Esophagus muscularis mucosa (tissue), 4 donors: ENCODE data around the gene PLXDC1. TPM values are rescaled to one million over a fixed set of nuclear protein-coding genes. Genes with fewer than 3 reads are reported as not detected.

Experiments
- DNase-seq: peaks from one replicate; pipeline ENCODE4 v3.0.0-alpha.2; 2017; ENCODE audit errors: extremely low spot score
- H3K27ac ChIP-seq, 4 donors: fragments of 200-600 bp; sonication (generic); replicated peaks in 1 of 4; 1 replicate in 3 of 4; 2 replicates in 1 of 4; pipeline ENCODE4 v1.5.1; 2016 to 2019; ENCODE audit warnings: mild to moderate bottlenecking in 1 of 4
- H3K27me3 ChIP-seq, 4 donors: fragments of 200-600 bp; sonication (generic); one replicate each; pipeline versions ENCODE4 v1.5.1 to v1.6.0; 2016 to 2019
- H3K36me3 ChIP-seq, 4 donors: fragments of 200-600 bp; sonication (generic); one replicate each; pipeline ENCODE4 v1.5.1; 2016 to 2019
- H3K4me1 ChIP-seq, 4 donors: fragments of 200-600 bp; sonication (generic); one replicate each; pipeline ENCODE4 v1.5.1; 2016 to 2019
- H3K4me3 ChIP-seq, 4 donors: fragments of 200-600 bp; sonication (generic); 1 replicate in 2 of 4; 2 replicates in 2 of 4; pipeline ENCODE4 v1.5.1; 2016 to 2019; ENCODE audit warnings: mild to moderate bottlenecking in 4 of 4, moderate library complexity in 1 of 4
- H3K9me3 ChIP-seq, 4 donors: fragments of 200-600 bp; sonication (generic); 1 replicate in 3 of 4; 2 replicates in 1 of 4; pipeline ENCODE4 v1.5.1; 2016 to 2019
- EP300 ChIP-seq: sonication (generic); formaldehyde crosslinking; IDR thresholded peaks from one replicate; pipeline ENCODE4 v1.6.1; 2017; ENCODE audit warnings: antibody characterized with exemption
- POLR2A ChIP-seq: fragments of 450-650 bp; IDR thresholded peaks from one replicate; pipeline ENCODE4 v1.6.1; 2017; ENCODE audit warnings: antibody characterized with exemption, moderate library complexity, mild to moderate bottlenecking, low read depth
- POLR2AphosphoS5 ChIP-seq, 2 donors: sonication (generic); formaldehyde crosslinking; IDR thresholded peaks; one replicate each; pipeline ENCODE4 v1.6.1; 2017; ENCODE audit warnings: antibody characterized with exemption in 2 of 2
- WGBS: methylation state at CpG from one replicate; pipeline ENCODE4 v1.1.5; 2018; 5-methylcytosine and 5-hydroxymethylcytosine counted together
- intact Hi-C: fragments of 100-400 bp; cut with DNase I; formaldehyde crosslinking; loops from one replicate; pipeline ENCODE4 v1.15.1; 2023
- total RNA-seq, 4 donors: library from RNA; depleted of rRNA; stranded (reverse); fragments of >200 nt; gene quantifications; one replicate each; pipeline versions ENCODE4 v1.1.0 to v1.2.1, GENCODE V29; 2016
- TF ChIP-seq, protein P1 (sequence below), 3 experiments: fragments of 200-600 bp in 2 of 3; fragments of 450-650 bp in 1 of 3; sonication (generic) in 2 of 3; IDR thresholded peaks; one replicate each; pipeline ENCODE4 v1.5.1; 2017 to 2019; ENCODE audit warnings: antibody characterized with exemption in 3 of 3, mild to moderate bottlenecking in 2 of 3, moderate library complexity in 1 of 3

PLXDC1 gene
- total RNA-seq, 4 donors from 2014 or later = 7.5 to 17.0 (median 11.0) TPM

DNA sequence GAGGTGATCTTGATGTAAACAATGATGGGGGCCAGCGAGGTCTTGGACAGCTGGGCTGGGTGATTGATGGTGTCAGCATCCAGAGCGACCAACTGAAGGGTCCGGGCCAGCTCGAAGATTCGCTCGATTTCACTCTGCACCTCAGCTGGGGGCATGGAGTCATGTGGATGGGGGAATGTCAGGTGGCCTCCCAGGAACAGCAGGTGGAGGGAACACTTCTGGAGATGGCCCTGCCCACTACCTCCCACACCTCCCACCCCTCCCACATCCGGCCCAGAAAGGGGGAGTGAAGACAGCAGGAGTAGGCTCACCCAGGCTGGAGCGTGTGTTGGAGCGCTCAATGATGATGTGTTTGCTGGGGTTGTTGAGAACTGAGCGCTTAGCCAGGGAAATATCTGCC, 32.3 kb upstream of the PLXDC1 start:
- intact Hi-C loops = no loop called here
- 85% methylated on average over 10 of the region's 10 CpGs for WGBS
- H3K9me3 ChIP-seq = no peaks in the 10 kb centered on the region
- no peak overlapping the region for H3K4me3 ChIP-seq
- no peaks in the 10 kb centered on the region for H3K27me3 ChIP-seq
- peaks cover 19 to 95% (median 78%) of the 10 kb centered on the region in 4 donors for H3K36me3 ChIP-seq
- no peak for TF ChIP-seq POLR2AphosphoS5 (IDR thresholded peaks at IDR 0.05)
- TF ChIP-seq POLR2A = no peak
- TF ChIP-seq EP300 = no peak
- TF ChIP-seq, protein P1, sequence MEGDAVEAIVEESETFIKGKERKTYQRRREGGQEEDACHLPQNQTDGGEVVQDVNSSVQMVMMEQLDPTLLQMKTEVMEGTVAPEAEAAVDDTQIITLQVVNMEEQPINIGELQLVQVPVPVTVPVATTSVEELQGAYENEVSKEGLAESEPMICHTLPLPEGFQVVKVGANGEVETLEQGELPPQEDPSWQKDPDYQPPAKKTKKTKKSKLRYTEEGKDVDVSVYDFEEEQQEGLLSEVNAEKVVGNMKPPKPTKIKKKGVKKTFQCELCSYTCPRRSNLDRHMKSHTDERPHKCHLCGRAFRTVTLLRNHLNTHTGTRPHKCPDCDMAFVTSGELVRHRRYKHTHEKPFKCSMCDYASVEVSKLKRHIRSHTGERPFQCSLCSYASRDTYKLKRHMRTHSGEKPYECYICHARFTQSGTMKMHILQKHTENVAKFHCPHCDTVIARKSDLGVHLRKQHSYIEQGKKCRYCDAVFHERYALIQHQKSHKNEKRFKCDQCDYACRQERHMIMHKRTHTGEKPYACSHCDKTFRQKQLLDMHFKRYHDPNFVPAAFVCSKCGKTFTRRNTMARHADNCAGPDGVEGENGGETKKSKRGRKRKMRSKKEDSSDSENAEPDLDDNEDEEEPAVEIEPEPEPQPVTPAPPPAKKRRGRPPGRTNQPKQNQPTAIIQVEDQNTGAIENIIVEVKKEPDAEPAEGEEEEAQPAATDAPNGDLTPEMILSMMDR (IDR thresholded peaks at IDR 0.05) = no peak
- H3K4me1 ChIP-seq = no peaks in the 10 kb centered on the region
- DNase-seq = no peak
- no peak overlapping the region for H3K27ac ChIP-seq

DNA sequence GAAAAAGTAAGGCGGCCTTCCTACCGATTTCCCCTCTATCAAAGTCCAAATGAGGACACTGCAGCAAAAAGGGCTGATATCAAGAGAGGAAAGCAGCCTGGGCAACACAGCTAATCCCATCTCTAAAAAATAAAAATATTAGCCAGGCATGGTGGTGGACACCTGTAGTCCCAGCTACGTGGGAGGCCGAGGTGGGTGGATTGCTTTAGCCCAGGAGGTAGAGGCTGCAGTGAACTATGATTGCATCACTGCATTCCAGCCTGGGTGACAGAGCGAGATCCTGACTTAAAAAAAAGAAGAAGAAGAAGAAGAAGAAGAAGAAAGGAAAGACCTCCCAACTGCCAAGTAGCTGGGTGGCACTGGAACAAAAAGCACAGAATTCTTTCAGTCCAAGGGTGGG, 31.6 kb upstream of the PLXDC1 start:
- intact Hi-C loops = no loop called here
- H3K4me3 ChIP-seq = no peak overlapping the region
- no peaks in the 10 kb centered on the region for H3K4me1 ChIP-seq
- no peaks in the 10 kb centered on the region for H3K9me3 ChIP-seq
- TF ChIP-seq POLR2A (no peak), EP300 (no peak), POLR2AphosphoS5 (IDR thresholded peaks at IDR 0.05) (no peak)
- TF ChIP-seq, protein P1 (IDR thresholded peaks at IDR 0.05) = no peak
- 84% methylated on average over 5 of the region's 5 CpGs for WGBS
- no peak for DNase-seq
- peaks cover 19 to 93% (median 72%) of the 10 kb centered on the region in 4 donors for H3K36me3 ChIP-seq
- no peak overlapping the region for H3K27ac ChIP-seq
- H3K27me3 ChIP-seq = no peaks in the 10 kb centered on the region

DNA sequence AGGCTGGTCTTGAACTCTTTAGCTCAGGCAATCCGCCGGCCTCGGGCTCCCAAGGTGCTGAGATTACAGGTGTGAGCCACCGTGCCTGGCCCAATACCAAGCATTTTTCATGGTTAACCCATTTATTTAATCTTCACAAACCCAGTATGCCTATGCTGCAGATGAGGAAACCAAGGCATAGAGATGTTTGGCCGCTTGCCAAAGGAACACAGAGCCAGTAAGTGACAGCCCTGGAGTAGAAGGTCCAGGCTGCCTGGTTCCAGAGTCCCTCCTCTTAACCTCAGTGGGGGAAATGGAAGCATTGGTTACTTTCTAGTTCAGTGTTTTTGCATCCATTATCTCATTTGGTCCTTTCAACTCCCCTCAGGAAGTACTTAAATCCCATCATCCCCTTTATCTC, 29.9 kb upstream of the PLXDC1 start:
- Histone ChIP-seq H3K27ac (no peak overlapping the region), H3K9me3 (no peaks in the 10 kb centered on the region), H3K36me3 (peaks cover 29 to 93% (median 69%) of the 10 kb centered on the region in 4 donors), H3K27me3 (no peaks in the 10 kb centered on the region), H3K4me1 (no peaks in the 10 kb centered on the region), H3K4me3 (no peak overlapping the region)
- WGBS = 90% methylated on average over 5 of the region's 5 CpGs
- no peak for DNase-seq
- TF ChIP-seq POLR2AphosphoS5 (IDR thresholded peaks at IDR 0.05) = no peak
- TF ChIP-seq EP300 = no peak
- no peak for TF ChIP-seq POLR2A
- TF ChIP-seq, protein P1 (IDR thresholded peaks at IDR 0.05) = no peak
- intact Hi-C loops = no loop called here

DNA sequence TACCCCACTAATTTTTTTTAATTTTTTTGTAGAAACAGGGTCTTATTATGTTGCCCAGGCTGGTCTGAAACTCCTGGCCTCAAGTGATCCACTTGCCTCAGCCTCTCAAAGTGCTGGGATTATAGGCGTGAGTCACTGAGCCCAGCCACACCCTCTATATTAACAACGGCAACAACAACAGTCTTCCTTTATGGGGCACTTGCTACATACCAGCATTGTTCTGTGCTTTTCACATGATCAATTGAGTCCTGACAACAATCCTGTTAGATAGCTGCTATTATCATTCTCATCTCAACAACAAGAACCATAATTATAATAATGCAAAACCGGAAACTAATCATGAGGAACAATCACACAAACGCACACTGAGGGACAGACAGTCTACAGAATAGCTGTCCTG, 27.1 kb upstream of the PLXDC1 start:
- TF ChIP-seq EP300 (no peak), POLR2AphosphoS5 (IDR thresholded peaks at IDR 0.05) (no peak)
- 80% methylated on average over 4 of the region's 4 CpGs for WGBS
- DNase-seq = no peak
- Histone ChIP-seq H3K36me3 (peaks cover 18 to 77% (median 47%) of the 10 kb centered on the region in 4 donors), H3K4me1 (peaks cover 0 to 16% (median 9%) of the 10 kb centered on the region in 4 donors), H3K27ac (no peak overlapping the region), H3K4me3 (no peak overlapping the region), H3K9me3 (no peaks in the 10 kb centered on the region), H3K27me3 (no peaks in the 10 kb centered on the region)
- intact Hi-C loops = loop anchor here (5.0 kb wide), 1 partner anchor 196 kb away; no protein-coding TSS in a partner anchor

DNA sequence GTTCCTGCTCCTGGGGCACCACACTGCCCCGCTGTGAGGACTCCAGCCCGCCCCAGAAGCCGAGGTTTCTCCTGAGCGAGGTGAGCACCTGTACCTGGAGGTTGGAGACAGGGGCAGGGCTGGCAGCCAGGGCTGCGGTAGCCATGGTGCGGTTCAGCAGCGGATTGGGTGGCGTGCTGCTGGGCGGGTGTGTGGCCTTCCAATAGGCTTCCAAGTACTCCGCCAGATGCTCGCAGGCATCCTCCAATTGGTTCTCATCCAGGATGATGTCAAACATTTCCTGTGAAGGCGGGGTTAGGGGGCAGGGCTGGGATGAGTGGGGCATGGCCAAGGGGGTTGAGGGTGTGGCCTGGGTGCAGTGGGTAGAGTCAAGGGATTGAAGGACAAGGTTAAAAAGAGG, 25.8 kb upstream of the PLXDC1 start:
- Histone ChIP-seq H3K4me1 (peaks cover 0 to 16% (median 9%) of the 10 kb centered on the region in 4 donors), H3K4me3 (no peak overlapping the region), H3K36me3 (peaks cover 18 to 65% (median 37%) of the 10 kb centered on the region in 4 donors), H3K9me3 (no peaks in the 10 kb centered on the region), H3K27me3 (peaks cover 0 to 2% (median 0%) of the 10 kb centered on the region in 4 donors), H3K27ac (no peak overlapping the region)
- DNase-seq = no peak
- 87% methylated on average over 8 of the region's 12 CpGs for WGBS
- intact Hi-C loops = loop anchor here (5.0 kb wide), 1 partner anchor 195 kb away; no protein-coding TSS in a partner anchor
- no peak for TF ChIP-seq POLR2A
- no peak for TF ChIP-seq POLR2AphosphoS5 (IDR thresholded peaks at IDR 0.05)
- TF ChIP-seq EP300 = no peak
- TF ChIP-seq, protein P1 (IDR thresholded peaks at IDR 0.05) = no peak
